Measurements from ENCODE around the gene POLR1D.
"Not testable (repeated sequence)": the region's sequence is repeated elsewhere in the genome, so short reads cannot be mapped to it uniquely, and the experiment has no call there.

The POLR1D gene

DNA sequence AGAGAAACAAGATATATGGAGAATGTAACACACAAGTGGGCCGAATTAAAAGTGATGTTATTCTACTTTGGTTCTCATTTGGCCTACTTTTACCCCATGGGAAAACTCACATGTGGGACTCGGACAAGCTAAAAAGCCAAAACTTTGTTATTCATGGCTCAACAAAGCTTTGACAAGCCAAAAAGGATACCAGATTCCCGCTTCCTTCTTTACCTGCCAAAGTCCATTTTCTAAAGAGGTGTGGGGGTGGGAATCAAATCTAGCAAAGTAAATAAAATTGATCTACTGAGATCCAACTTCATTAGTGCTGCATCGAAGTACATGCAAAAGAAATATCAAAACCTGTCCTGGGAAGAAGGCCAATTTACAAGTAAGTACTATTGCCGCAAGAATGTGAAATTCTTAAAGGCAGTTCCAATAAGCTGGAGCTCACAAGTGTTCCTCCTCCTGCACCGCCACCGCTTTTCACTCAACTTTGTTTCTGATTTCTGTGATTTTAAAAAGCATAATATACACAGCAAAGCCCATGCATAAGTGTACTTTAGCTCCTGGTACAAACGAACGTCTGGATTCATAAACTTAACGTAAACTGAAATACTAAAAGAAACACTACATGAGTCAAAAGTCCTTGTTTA, 2.5 kb upstream of the POLR1D start:
- DNase-seq, result no peak

DNA sequence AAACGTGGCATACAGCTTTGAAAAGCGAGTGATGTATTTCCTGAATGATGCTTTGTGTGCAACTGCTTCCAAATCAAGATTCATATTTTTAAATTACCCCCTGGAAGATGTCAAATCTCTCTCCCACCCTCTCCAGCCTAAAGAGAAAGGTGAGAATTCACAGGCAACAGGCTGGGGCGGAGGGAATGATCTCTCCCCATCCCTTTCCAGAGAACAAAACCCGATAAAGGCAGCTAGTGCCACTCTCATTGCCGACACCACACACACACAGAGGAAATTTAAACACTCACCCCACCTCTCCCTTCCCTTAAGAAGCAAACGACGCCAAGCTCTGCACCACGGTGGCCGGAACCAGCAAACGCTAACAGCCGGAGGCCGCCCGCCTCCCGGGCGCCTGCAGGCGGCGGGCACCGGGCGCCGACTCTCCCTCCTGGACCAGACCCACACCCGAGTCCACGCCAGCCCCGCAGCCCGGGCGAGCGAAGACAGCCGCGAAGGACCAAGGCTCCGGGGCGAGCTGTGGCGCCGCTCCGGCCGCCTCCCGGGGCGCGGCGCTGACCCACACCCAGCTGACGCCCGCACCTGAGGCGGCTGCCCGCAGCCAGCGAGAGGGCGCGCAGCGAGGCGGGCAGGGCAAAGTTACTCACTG, 1.8 kb upstream of the POLR1D start:
- peak; percentile 66 for DNase-seq

DNA sequence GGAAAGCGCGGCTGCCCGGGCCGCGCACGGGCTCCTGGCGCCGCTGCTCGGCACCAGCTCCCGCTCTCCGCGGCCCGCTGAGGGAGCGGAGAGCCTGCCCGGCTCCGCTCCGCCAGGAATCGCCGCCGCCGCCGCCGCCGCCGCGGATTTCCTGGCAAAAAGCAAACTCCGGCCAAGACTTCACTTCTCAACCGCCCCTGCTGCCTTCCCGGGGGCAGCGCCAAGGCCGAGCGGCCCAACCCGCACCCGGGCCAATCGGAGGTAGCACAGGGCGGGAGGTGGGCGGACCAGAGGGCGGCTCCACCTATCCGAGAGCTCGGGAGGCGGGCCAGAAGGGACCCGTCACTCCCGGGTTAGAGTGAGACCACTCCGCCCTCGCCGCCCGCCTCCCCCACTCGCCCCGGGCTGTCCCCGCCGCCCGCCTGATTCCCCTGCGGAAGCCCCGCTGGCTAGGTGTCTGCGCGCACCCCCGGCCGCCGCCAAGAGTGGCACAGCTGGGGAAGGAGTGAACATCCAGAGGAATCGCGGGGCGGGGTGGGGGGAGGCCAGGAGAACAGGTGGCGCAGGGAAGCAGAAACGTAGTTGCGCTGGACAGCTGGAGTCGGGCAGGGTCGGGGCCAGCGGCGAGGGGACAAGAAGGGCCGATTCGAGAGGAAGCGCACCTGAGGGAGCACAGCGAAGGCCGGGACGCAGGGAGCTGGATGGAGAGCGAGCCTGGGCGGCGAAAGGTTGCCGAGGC, 1.1 kb upstream of the POLR1D start, which contains the start of gene LNX2:
TSS of gene LNX2 (minus strand) at position 153 of the 739 bp plus-strand sequence. CDS start 38,826 bp downstream, outside the sequence.
- DNase-seq, result peak; percentile 98

DNA sequence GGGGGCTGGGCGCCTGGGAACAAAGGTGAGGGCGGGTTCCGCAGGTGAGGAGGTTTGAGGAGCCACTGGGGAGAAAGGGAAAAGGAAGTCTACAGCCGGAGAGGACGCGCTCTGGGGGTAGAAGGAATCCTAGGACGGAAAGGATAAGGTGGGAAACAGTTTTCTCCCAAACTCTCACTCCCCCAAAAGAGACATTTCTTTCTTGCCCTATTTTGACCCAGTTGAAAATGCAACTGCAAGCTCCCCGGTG, 651 bp upstream of the POLR1D start:
- peak; percentile 80 for DNase-seq

DNA sequence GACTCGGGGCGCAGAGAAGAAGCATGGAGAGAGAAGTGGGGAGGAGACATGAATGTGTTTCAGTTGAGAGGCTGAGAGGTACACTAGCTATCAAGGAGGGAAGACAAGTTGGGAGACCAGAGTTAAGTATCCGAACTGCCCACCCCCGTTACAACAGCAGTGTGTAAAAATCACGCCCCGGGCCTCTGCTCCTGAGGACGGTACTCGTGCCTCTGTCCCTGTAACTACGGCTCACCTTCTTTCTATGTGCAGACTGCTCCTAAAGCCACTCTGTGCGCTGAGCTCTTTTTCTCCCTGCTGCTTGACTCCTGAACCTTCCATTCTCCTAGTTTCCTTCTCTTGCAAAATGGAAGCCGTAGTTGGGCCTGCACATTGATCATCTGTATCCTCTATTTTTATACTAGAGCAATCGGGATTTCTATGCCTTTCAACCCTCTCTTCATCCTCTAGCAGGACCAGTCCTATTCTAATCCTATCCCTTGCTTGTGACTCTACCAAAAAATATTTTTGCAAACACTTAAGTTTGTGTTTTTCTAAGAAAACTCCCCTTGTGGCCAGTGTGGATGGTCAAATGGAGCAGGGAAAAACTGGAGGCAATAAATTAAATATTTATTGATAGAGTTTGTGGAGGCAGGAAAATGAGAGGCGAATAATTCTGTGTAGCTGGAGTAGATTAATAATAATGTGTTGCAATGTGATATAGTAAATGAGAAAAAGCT, 569 bp downstream of the POLR1D start:
- peak; percentile 34 for DNase-seq

DNA sequence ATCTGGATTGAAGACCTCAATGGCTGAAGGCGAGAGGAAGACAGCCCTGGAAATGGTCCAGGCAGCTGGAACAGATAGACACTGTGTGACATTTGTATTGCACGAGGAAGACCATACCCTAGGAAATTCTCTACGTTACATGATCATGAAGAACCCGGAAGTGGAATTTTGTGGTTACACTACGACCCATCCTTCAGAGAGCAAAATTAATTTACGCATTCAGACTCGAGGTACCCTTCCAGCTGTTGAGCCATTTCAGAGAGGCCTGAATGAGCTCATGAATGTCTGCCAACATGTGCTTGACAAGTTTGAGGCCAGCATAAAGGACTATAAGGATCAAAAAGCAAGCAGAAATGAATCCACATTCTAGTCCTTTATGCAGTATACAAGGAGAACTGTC, 1.2 kb downstream of the POLR1D start:
- DNase-seq, result no peak

DNA sequence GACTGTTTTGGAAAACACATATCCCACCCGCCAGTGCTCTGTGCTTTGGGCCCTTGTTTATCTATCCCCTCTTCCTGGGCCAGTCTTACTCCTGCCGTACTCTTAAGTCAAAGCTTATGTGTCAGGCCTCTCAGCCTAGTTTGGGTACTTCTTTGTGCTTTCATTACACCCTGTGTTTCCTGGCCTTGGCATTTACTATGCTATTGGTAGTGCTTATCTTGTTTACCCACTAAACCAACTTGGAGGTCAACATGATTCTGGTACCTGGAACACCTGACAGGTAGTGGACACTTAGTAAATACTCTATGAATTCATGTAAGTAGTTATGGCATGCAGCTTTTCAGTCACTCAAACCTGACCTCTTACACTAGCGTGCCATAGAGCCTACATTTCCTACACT, 2.4 kb downstream of the POLR1D start:
- DNase-seq, result no peak

DNA sequence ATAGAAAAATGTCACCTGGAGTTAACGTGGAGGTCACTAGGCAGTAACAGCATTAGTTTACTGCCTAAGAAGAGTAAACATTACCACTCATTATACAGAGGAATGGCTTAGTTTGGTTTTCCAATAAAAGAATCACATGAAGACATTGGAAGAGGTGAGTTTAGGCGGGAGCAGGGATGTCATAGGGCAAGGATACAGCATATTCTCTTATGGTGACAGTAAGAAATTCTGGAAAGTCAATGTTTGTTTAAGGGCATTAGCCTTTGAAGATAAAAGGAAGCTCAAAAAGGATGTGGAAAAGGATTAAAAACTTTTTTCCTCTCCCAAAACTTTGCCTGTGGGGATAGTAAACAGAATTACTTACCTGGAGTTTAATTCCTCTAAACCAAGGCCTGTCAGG, 4.1 kb downstream of the POLR1D start:
- DNase-seq, result no peak

DNA sequence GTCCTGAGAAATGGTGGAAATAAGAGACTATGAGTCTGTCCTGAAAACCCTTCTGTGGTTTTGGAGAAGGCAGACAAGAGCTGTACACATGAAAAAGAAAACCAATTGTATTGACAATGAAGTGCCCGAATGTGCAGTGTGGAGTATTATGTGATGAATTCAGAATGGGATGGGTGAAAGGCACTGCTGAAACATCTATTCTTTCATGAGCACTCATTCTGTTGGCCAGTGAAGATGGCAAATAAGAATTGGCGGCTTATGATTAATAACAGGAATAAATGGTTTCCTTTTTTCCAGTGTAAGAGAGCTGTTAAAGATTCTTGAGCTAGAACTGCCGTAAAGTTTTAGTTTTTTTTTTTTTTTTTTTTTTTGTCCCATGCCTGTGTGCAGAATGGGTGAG, 5.7 kb downstream of the POLR1D start:
- no peak for DNase-seq

DNA sequence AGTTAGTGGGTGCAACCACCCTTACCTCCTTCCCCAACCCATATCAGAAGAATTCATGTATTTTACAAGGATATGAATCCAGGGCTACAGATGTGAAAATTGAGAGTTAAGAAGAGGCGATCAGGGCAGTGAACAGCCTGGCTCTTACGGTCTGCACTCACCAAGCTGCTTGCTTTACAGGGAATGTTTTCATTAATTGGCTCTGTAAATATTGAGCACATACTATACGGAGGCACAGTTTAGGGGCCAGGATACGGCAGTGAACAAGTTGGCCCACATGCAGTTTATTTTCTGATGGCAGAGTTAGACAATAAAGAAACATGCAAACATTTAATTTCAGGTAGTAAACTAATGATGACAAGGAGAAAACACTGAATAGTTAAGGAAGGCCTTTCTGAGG, 6.4 kb downstream of the POLR1D start:
- DNase-seq, result no peak

DNA sequence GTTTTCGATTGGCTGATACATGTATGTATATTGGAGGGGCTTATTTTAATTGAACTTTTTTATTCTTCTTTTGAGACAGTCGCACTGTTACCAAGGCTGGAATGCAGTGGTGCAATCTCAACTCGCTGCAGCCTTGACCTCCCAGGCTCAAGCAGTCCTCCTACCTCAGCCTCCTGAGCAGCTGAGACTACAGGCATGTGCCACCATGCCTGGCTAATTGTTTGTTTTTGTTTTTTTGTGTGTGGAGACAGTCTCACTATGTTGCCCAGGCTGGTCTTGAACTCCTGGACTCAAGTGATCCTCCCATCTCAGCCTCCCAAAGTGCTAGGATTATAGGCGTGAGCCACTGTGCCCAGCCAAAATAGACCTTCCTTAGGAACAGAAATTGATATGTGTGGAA, 7.1 kb downstream of the POLR1D start:
- not testable (repeated sequence) for DNase-seq

DNA sequence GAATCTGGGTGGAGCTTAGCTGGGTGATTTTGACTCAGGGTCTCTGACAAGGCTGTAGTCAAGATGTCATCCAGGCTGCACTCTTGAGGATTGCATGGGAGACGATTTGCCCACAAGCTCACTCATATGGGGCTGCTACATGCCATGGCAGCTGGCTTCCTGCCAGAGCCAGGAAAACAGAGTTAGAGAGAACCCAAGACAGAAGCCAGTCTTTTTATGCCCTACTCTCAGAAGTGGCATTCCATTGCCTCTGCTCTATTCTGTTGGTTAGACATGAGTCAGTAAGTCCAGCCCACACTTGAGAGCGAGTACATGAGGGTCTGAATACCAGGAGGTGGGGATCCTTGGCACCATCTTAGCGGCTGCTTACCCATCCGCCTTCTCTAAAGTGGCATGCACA, 9.5 kb downstream of the POLR1D start:
- DNase-seq, result no peak

DNA sequence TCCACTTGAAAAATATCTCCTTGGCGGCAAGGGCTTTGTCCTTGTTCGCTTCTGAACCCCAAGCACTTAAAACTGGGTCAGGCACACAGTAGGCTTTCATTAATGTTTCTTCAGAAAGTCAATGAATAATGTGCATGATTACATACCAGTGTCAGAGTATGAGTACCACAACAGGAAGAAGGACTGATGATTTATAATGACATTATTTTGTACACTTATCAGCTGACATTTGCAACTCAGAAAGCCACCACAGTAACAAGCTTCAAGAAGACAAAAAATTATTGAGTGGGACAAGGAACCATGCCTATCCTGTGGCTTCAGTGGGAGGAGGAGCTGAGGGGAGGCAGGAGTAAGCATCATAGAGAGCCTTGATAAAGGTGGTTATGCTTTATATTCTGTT, 10.0 kb downstream of the POLR1D start:
- no peak for DNase-seq

DNA sequence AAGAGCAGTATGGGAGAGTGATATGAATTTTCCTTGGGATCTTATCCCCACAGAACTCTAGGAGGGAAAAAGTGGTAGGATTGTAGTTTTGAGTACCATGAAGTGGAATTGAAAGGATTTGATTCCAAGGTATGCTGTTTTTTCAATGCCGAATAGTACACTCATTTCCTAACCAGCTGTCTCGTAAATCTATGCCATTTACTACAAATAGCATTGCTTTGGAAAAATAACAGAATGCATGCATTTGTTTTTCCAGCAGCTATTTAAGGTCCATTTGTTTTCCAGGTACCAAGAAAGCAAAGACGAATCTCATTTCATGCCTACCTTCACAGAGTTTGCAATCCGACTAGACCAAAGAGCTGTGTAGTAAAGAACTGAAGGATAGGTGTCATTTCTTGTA, 10.5 kb downstream of the POLR1D start:
- no peak for DNase-seq

DNA sequence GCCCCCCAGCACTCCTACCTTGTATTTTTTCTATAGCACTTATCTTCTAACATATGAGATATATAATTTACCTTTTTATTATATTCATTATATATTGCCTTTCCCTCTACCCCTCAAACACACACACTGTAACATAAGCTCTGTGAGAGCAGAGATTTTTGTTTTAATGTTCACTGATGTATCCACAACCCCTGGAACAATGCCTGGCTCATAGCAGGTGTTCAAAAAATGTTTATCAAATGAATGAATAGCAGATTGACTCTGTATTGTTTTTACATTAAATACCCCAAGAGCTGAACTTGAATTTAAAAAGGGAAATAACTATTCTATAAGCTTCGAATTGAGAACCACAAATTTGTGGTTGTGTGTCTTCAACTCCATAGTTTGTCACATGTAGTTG, 11.0 kb downstream of the POLR1D start:
- DNase-seq, result no peak

DNA sequence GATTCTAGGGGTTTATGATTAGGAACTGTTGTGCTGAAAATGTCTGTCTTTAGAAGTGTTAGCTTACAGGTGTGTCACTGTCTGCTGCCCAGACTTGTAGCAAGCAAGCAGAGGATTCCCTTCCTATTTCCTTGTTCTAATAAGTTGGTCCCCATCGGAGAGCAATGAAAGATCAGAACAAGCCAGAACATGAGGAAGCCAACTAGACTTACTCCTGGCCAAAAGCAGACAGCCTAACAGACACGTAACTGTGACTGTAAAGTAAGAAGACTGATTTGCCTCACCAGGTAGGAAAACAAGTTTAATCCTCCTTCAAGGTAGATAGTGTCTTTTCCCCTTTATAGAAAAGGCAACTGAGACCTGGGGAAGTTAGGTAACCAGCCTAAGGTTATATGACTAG, 12.5 kb downstream of the POLR1D start:
- DNase-seq, result no peak

DNA sequence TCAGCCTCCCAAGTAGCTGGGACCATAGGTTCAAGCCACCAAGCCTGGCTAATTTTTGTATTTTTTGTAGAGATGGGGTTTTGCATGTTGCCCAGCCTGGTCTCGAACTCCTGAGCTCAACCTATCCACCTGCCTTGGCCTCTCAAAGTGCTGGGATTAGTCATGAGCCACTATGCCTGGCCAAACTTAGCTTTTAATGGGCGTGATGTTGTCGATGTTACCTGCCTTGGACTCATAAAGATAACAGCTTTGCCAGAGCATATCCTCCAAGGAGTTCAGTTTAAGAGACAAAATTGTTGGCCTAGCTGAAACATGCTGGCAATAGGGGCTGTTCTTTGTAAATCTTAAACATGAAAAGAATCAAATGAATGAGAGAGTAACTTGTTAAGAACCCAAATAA, 13.1 kb downstream of the POLR1D start:
- DNase-seq, result no peak

DNA sequence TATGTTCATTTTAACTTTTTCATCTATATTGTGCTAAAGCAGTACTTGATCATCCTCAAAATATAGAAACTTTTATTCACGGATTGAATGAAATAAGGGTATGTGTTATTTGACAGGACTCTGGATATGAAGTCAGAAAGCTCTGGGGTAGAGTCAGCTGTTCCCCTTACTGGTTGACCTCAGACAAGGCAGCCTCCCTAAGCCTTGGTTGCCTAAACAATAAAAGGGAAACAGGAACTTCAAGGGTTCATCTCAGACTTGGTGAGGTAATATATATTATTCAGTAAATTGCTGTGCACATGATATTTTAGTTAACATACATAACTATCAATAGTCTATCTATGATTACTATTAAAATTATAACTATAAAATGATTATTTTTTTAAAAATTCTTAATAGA, 13.6 kb downstream of the POLR1D start:
- no peak for DNase-seq

DNA sequence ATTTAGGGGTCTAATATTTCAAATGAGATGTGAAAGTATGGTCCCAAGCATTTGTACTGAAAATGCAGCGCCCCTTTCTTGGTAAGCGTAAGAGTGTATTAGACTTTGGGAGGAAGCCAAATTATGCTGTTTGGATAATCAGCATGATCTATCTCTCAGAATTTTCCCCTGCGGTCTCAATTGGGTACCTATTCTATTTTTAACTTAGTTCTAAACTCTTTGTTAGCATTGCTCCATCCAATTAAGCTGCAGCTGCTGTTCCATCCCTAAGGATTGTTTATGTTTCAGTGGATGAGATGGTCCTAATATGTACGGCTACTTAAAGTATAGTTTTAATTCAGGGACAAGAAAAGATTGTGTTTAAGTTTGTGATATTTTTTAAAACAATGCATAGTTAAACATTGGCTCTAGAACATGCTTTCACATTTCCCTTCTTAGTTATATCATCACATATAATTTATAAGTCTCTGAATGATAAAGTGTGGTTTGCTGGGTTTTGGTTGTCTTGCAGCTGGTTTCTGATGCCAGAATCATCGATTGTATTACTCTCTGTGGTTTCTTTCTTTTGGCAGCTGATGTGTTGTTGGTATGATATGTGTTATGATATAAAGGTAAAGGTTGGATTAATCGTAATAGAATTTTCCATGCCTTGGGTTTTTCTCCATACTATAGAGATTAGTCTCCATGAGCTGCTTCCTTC, 15.0 kb downstream of the POLR1D start:
- peak; percentile 11 for DNase-seq

DNA sequence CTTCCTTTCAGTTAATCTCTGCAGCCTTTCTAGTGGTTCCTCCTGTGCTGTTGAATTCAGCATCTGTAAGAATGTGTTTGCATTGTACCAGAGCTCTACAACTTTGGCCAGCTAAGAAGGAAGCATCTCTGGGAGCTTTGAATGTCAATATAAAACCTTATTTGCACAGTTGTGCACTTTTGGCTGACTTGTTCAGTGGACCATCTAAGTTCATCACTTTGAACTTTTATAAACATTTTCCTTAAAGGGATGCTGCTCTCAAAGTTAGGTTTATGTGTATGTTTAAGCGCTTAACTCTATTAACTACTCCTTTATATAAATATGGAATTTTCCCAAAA, 15.6 kb downstream of the POLR1D start:
- no peak for DNase-seq

DNA sequence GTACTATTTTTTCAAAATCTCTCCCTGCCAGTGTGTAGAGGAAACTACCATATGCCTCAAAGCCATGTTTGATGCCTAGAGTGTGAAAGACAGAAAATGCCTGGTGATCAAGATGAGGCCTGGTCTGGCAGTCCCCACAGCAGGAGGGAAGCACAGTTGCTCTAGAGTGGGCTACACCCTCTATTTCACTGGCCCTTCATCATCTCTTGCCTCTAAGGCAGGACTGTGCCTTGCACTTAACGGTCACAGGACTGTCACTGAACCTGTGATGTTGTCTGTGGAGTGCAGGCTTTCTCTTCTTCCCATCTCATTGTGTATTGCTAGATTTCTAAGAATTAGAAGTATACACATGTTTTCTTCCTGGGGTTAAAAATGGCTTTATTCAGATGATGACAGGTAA, 16.3 kb downstream of the POLR1D start:
- no peak for DNase-seq

DNA sequence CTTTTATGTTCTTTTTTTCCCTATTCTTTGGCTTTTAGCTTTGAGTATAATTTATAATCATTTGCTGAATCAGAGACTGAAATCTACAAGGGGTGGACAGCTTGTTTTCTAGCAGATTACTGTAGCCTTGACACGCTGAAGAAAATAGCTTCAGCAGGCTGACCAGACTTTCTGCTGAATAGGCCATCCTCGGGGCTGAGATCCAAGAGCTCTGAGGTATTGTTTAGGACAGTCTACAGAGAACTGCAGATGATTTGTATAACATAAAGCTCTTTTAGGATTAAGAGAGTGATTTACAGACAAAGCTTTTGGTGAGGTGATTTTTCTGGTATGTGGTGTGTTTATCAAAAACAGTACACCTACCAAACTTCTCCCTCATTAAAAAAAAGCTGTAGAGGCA, 16.8 kb downstream of the POLR1D start:
- no peak for DNase-seq

DNA sequence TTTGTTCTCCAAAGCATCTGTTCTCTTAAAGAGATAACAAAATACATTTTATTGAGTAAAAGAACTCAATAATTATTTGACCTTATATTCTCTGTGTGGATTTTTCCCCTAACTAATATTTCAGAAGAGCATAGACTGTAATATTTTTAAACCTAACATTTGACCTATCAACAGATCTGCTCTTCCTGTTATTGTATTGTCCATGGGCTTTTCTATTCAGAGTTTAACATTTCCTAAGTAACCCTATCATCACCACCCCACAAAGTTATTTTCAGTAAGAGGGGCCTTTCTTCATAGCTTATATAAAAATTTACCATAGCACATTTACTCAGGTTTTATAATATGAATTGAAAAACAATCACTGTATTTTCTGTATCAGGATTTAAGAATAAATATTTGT, 17.5 kb downstream of the POLR1D start:
- DNase-seq, result no peak
